ENCODE measurements around the gene HPD.
"Not testable (repeated sequence)": the region's sequence is repeated elsewhere in the genome, so short reads cannot be mapped to it uniquely, and the experiment has no call there.

HPD gene

DNA sequence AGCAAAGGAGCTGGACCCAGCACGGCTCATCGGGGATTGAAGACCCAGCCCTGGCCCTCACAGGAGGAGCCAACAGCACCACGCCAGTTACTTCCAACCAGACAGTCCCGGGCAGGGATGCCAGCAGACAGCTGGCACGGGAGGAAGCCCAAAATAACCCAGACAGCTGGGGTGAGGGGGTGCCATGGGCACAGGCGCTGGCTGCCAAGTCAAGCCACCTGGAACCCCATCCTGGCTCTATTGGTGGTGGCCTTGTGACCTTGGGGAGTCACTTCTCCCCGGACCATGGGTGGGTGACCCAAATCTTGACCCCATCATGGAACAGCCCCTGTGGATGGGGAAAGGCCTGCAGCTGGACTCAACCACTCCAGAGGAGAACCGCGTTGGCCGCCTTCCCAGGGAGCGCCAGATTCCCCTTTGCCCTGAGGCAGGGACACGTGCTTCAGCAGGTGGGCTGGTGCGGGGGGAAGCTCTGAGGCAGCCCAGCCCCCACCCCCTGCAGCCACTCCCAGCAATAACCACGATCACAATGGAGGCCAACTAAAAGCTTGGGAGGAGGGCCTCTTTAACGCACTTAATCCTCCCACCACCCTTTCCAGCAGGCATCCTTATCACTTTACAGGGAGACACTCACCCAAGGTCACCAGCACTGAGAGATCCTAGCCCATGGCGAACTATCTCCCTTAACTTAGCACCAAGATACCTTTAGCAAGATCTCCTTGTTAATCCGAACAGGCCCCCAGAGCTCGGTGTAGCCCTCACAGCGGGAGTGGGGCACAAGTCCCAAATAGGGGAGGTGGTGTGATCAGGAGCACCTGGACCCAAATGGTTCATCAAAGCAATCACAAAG lies 60.5 kb downstream of the HPD start:
- no peak for DNase-seq

DNA sequence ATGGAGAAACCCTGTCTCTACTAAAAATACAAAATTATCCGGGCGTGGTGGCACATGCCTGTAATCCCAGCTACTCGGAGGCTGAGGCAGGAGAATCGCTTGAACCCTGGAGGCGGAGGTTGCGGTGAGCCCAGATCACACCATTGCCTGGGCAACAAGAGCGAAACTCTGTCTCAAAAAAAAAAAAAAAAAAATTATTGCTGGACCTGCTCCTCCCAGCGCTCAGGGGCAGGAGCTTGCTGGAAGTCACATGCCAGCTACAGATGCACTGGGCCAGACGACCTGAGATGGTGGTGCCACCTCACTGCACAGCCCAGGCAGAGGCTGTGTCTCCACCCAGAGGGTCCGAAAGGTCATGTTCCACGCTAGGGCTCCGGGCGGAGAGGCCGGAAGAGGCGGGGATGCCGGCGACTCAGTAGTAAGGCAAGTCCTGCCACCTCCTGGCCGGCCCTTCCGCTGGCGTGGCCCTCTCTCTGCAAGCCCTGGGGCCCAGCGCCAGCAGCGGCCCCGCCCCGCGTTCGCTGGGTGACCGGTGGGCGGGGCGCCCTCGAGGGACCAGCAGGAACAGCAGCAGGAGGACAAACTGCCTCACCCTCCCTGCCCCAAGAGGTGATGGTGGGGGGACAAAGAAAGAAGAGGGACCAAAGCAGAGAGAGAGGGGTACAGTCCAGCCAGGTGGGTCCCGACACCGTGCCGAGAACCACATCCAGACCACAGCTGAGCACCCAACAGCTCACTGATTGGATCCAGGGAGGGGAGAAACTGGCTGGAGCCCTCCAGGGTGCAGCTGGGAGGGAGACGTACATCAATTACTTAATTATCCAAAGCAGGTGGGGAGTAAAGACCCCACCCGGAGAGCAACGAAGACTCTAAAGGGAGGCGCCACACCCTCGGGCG lies 61.6 kb downstream of the HPD start:
- DNase-seq: peak; percentile 68

GRCh38 chr12:121795034-121795968 lies 63.4 kb downstream of the HPD start:
- no peak for DNase-seq

DNA sequence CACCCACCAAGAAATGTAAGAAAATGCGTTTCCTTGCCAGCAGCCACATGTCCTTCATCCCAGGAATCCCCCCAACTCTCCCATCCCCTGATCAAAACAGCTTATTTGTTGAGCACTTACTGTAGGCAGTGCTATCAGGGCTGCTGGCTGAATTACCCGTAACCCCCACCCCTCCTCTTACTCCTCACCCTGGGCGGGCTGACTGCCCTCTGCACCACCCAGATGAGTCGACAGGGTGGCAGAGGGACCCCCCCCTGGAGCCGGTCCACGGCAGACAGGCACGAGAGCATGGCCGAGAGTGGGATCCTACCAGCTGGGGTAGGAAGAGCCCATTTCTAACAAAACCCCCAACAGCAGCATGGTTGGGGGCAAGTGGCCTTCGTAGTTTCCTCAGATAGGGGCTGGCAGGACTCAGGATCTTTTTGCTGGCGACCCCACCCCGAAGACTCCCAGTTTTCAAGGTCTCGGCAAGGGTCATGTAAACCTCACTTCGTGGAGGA lies 64.1 kb downstream of the HPD start:
- no peak for DNase-seq

- DNase-seq: no peak
Observed at GRCh38 chr12:121793838-121794533, 64.7 kb downstream of the HPD start.

GRCh38 chr12:121793440-121793837 lies 65.2 kb downstream of the HPD start, which contains the start of gene RHOF:
RHOF (minus strand) TSS chr12:121793688; CDS start chr12:121793633, 55 bp downstream.
- DNase-seq: no peak

- DNase-seq: no peak
Observed at GRCh38 chr12:121792607-121793439, 65.8 kb downstream of the HPD start.

- DNase-seq: no peak
Observed at GRCh38 chr12:121791671-121792551, 66.7 kb downstream of the HPD start.

DNA sequence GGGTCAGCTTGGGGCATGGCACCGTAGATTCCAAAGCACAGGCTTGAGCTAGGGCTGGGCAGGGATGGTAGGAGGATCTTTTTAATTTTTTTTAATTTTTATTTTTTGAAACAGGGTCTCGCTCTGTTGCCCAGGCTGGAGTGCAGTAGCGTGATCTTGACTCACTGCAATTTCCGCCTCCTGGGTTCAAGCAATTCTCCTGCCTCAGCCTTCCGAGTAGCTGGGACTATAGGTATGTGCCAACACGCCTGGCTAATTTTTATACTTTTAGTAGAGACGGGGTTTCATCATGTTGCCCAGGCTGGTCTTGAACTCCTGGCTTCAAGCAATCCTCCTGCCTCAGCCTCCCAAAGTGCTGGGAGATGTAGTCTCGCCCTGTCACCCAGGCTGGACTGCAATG lies 67.9 kb downstream of the HPD start:
- not testable (repeated sequence) for DNase-seq

GRCh38 chr12:121789800-121790728 lies 68.6 kb downstream of the HPD start:
- no peak for DNase-seq

All from cortex of kidney (tissue), 1 donor.